Fibroblast of pulmonary artery (primary cell): ENCODE measurements around the gene CACNB4.
"Not testable (repeated sequence)": the region's sequence is repeated elsewhere in the genome, so short reads cannot be mapped to it uniquely, and the experiment has no call there.

Experiments used
- DNase-seq: peaks from one replicate; pipeline ENCODE4 v3.0.0-alpha.2; 2010; ENCODE audit warnings: low read depth
- H3K4me3 ChIP-seq: replicated peaks from 2 replicates; pipeline ENCODE4 v1.5.1; 2011; ENCODE audit warnings: low read depth, mild to moderate bottlenecking, control low read depth, low read length, moderate library complexity
- TF ChIP-seq, protein P1 (sequence below): IDR thresholded peaks from 2 replicates; pipeline ENCODE4 v1.5.1; 2011; ENCODE audit warnings: mild to moderate bottlenecking, control low read depth, low read length, inconsistent platforms; ENCODE audit errors: missing control alignments

Gene CACNB4

DNA sequence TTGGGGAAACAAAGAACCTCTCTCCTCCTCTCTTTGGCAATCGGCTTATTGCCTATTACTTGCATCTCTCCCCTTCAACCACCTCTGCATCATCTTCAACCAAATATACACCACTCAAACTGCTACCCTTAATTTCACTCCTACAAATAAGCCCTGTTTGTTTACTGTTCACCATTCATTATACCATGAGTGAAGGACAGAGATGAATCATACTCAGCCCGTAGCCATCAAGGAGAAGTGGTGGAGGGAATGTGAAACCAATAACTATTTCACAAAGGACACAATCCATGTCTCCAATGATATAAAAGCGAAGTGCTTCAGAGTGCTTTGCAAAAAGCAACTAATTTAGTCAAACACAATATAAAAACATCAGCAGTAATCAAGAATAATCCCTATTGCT, 76.8 kb downstream of the CACNB4 start:
- H3K4me3 ChIP-seq: no peak overlapping the region
- TF ChIP-seq, protein P1, sequence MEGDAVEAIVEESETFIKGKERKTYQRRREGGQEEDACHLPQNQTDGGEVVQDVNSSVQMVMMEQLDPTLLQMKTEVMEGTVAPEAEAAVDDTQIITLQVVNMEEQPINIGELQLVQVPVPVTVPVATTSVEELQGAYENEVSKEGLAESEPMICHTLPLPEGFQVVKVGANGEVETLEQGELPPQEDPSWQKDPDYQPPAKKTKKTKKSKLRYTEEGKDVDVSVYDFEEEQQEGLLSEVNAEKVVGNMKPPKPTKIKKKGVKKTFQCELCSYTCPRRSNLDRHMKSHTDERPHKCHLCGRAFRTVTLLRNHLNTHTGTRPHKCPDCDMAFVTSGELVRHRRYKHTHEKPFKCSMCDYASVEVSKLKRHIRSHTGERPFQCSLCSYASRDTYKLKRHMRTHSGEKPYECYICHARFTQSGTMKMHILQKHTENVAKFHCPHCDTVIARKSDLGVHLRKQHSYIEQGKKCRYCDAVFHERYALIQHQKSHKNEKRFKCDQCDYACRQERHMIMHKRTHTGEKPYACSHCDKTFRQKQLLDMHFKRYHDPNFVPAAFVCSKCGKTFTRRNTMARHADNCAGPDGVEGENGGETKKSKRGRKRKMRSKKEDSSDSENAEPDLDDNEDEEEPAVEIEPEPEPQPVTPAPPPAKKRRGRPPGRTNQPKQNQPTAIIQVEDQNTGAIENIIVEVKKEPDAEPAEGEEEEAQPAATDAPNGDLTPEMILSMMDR: no peak
- no peak for DNase-seq

GRCh38 chr2:152021001-152021400, 77.8 kb downstream of the CACNB4 start:
- not testable (repeated sequence) for DNase-seq, H3K4me3 ChIP-seq

- DNase-seq: no peak
- TF ChIP-seq, protein P1: no peak
- H3K4me3 ChIP-seq: no peak overlapping the region
Measured at GRCh38 chr2:152019732-152020131, 79.1 kb downstream of the CACNB4 start.

DNA sequence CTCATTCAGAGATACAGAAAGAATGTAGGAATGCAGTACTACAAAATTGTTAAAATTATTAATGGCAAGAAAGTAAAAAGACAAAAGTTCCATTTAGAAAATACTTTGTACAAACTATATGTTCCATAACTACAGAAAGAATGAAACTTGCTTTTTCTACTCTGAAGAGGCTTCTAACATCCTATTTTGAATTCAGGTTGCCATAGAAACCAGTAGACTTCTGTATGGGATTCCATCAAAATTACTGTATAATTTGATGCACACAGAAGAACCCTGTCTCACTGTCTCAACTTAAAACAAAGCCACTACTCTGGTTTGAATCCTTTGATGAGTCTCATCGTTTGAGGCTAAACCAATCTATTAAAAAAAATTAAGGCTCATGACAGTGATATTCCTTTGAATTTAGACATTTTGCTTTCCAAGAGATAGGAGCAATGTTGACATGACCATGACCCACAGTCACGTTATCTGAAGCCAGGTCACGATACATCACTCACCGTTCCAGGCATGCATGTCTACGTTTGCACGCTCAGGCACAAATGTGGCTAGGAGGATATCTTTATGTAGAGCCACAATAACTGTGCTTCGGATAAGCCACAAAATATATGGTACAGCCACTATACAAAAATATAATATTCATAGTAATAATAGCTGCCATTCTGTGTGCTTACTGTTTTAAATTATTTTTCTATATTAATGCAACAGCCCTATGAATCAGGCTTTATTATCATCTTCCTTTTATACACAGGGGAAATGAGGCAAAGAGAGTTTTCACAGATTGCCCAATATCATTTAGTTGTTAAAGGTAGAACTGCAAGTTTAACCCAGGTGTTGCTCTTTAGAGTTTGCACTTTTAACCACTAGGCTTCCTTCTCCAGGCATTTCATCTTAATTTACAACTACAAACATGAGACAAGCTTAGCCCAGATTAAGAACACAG, 82.4 kb downstream of the CACNB4 start:
- TF ChIP-seq, protein P1: no peak
- H3K4me3 ChIP-seq: no peak overlapping the region
- no peak for DNase-seq

- no peak for DNase-seq
- TF ChIP-seq, protein P1: no peak
- H3K4me3 ChIP-seq: no peak overlapping the region
Measured at GRCh38 chr2:152015552-152015951, 83.3 kb downstream of the CACNB4 start.

DNA sequence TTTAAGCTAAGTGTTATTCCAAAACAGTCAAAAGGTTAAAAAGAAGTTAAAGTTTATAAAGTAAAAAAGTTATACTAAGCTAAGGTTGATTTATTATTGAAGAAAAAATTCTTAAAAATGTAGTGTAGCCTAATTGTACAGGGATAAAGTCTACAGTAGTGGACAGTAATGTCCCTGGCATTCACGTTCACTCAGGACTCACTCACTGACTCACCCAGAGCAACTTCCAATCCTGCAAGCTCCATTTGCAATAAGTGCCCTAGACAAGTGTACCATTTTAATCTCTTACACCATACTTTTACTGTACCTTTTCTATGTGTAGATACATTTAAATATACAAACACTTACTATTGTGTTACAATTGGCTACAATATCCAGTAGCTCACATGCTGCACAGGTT, 86.1 kb downstream of the CACNB4 start:
- TF ChIP-seq, protein P1: no peak
- H3K4me3 ChIP-seq: no peak overlapping the region
- no peak for DNase-seq

DNA sequence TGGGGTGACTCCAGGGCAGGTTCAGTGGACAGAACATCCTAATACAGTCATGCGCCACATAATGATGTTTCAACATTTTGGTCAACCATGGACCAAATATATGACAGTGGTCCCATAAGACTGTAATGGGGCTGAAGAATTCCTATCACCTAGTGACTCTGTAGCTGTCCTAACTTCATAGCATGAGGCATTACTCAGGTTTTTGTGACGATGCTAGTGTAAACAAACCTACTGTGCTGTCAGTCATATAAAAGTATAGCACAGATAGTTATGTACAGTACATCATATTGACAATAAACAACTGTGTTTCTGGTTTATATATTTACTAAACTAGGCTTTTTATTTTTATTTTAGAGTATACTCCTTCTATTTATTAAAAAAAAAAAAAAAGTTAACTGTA, 87.1 kb downstream of the CACNB4 start:
- TF ChIP-seq, protein P1: no peak
- H3K4me3 ChIP-seq: no peak overlapping the region
- DNase-seq: no peak
